Cardiac fibroblast (primary cell): ENCODE data around the gene HSPH1.
"Not testable (repeated sequence)": the region's sequence is repeated elsewhere in the genome, so short reads cannot be mapped to it uniquely, and the experiment has no call there.

Experiments used
- DNase-seq, 2 donors: peaks; one replicate each; pipeline versions ENCODE4 v3.0.0 to v3.0.0-alpha.2; 2010; ENCODE audit warnings: low read depth in 2 of 2
- H3K4me3 ChIP-seq, 2 donors: replicated peaks in 1 of 2; 1 replicate in 1 of 2; 2 replicates in 1 of 2; pipeline ENCODE4 v1.5.1; 2011; ENCODE audit warnings: low read depth in 2 of 2, low read length in 2 of 2, mild to moderate bottlenecking in 2 of 2, moderate library complexity in 1 of 2
- CTCF ChIP-seq: IDR thresholded peaks from one replicate; pipeline ENCODE4 v1.5.1; 2011; ENCODE audit warnings: low read depth, mild to moderate bottlenecking, low read length, inconsistent platforms

Gene HSPH1

DNA sequence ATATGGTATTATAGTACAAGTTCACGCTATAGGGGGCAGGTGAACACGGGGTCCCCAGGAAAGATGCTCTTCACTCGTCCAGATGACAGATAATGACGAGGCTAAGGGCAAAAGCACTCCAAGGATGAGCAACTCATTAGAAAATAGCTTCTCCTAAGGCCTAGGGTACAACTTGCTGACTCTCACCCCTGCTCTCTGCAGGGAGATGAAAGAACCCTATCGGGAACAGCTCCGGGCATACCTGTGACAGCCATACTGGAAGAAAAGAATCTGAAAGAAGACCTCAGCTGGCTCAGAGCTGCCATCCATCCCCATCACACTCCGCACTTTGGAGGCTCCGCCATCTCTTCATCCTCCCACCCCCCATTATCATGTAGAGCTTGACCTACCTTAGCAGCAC lies 17.5 kb upstream of the HSPH1 start:
- H3K4me3 ChIP-seq = no peak overlapping the region
- DNase-seq = no peak
- no peak for TF ChIP-seq CTCF

- not testable (repeated sequence) for H3K4me3 ChIP-seq, DNase-seq
Measured at GRCh38 chr13:31177813-31178495, 16.2 kb upstream of the HSPH1 start.

GRCh38 chr13:31175847-31176532 lies 14.3 kb upstream of the HSPH1 start:
- no peak for TF ChIP-seq CTCF
- no peak for DNase-seq
- no peak overlapping the region for H3K4me3 ChIP-seq

GRCh38 chr13:31174018-31174417 lies 12.3 kb upstream of the HSPH1 start:
- peak; percentile 30 to 64 for DNase-seq
- TF ChIP-seq CTCF = no peak
- H3K4me3 ChIP-seq = no peak overlapping the region

- H3K4me3 ChIP-seq = no peak overlapping the region
- TF ChIP-seq CTCF = no peak
- peak; percentile 94 to 95 for DNase-seq
Measured at GRCh38 chr13:31172535-31172934, 10.8 kb upstream of the HSPH1 start.

DNA sequence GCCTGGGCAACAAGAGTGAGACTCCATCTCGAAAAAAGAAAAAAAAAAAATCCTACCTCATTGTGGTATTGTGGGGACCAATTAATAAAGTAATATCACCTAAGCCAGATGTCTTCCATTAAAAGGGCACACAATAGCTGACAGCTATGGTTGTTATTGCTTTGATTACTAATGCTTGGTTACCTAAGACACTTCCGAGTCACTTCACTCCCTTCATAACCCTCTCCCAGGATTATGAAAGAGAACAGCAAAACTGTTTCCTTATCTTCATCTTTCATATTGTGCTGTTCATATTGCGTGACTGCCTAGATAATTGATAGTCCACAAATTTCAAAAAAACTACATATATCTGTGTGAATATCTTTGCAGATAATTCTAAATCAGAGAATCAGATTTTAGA lies 10.3 kb upstream of the HSPH1 start:
- no peak overlapping the region for H3K4me3 ChIP-seq
- no peak for TF ChIP-seq CTCF
- DNase-seq = peak; percentile 80 to 87

DNA sequence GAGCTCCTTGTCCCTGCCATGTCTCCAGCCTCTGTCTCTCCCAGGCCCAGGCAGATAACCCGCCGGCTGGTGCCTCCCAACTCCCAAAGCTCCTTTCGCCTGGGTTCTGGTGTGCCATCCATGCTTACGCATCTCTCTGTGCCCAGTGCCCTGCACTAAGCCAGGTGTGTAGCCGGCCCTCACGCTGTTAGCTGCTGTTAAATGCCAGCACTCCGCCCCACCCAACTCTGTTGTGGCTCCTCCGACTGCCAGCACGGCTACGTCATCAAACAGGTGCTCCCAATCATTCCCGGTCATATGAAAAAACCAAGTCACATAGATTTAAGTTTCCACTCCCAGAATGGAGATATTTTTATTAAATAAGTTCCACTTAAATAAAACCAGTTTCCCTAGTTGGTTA lies 7.0 kb upstream of the HSPH1 start:
- DNase-seq = no peak
- no peak for TF ChIP-seq CTCF
- no peak overlapping the region for H3K4me3 ChIP-seq
